NCI-H128 (cell line): Measurements from ENCODE around the gene CTDSP2.

ENCODE experiments used
- DNase-seq: peaks from one replicate; lab custom pipeline; 2025; ENCODE audit not compliant: unreplicated experiment; lab: John Stamatoyannopoulos, UW

Gene CTDSP2

DNA sequence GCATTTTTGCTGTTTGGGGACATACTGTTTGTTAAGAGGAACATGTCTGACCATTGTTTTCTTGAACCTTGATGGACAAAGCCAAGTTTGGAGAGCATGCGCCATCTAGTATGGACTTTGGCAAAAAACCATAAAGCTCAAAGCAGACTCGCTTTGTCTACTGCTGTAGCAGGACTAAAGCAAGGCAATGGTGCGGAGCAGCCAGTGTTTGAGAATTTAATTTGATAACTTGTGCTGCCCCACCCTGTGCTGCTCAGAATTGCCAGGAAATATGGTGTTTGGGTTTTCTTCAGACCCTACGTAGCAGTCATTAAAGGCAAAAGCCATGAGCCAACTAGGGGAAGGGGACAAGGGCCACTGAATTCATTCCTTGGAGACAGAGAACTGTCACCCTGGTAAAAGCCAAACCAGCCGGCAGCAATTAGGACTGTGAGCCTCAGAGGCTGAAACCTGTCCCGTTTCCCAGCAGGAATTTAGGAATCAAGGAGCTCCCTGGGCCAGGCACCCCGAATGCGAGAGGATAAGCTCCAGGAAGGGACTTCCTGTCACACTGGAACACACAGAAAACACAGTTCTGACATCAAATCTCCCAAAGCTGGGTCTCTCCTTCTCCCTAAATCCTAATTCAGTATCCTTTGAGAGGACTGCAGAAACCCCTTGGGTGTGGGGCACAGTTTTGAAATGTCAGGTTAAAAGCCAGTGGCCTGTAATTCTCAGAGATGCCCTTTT lies 29.1 kb downstream of the CTDSP2 start:
- no peak for DNase-seq

DNA sequence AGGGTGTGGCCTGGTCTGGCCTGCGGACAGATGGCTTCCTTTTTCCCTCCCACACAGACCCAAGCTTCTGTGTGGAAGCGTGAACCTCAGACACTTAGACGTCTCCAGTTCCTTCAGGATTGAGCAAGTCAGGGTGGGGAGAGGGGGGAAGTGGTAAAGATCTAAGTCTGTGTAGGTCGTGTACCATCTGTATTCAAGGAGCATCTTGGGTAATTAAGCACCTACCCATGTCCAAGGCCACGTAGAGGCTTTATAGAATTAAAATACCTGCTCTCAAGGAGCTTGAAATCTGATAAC lies 29.7 kb downstream of the CTDSP2 start:
- DNase-seq = no peak

DNA sequence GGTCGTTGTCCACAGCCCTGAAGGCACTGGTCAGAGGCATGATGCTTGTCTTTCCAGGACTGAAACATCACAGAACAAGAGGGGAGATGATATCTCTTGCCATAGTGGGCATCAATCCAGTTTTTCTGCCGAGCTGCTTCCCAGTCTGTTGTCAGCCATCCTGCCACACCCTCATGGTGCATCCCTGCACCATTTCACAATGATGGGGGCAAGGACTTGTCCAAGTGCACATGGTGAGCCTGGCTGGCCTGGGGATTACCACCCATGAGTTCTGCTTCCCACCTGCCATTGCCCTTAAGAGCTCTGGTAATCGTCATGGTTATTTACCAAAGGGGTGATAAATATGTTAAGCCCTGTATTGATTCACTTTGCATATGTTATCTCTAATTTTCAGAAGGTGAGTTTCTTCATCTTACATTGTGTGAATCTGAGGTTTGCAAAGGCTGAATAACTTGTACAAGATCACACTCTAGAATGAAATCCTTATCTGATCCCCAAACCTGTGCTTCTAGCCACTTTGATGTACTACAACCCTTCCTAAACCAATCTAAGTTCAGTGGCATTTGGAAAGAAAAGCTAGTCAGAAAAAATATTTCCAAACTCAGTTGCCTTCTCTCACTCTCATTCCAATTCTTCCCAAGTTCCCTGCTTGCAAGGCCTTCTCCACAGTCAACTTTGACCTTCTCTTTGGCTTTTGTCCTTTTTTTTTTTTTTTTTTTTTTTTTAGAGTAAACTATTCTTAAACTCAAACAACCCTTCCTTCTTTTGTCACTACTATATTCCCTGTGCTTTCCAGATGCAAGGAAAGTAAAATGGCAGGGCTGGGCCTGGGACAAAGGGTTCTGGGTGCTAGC lies 30.3 kb downstream of the CTDSP2 start:
- DNase-seq = no peak

DNA sequence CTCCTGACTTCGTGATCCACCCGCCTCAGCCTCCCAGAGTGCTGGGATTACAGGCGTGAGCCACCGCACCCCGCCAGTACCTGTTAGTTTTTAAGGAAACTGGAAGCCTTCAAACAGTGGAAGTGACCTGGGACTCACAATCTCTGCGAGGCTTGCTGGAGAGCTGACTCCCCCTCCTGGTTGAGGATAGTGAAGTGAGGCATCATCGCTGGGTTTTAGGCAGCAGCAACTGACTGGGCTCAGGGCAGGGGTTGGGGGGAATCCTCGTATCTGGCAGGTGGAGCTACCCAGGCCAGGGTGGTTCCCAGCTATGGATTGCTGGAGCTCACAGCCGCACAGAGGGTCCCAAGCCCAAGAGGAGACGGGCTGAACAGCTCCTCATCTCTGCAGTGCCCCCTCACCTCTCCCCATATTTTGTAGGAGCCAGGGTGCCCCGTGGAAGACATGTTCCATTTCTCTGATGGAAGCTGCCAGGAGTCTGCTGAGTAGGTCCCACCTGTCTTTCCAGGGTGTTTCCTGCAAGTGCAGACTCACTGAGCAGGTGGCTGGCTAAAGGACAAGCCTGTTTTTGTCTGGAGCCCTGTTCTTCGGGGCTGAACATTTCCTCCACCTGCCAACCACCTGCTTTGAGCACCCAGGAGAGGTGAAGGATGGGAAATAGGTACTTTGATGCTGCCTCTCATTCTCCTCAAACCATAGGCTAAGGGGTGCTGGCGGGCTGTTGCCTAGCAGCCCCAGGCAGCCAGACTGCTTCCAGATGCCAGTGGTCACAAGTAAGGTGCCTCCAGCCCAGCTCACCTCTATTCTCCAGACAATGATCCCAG lies 31.1 kb downstream of the CTDSP2 start:
- DNase-seq = no peak

DNA sequence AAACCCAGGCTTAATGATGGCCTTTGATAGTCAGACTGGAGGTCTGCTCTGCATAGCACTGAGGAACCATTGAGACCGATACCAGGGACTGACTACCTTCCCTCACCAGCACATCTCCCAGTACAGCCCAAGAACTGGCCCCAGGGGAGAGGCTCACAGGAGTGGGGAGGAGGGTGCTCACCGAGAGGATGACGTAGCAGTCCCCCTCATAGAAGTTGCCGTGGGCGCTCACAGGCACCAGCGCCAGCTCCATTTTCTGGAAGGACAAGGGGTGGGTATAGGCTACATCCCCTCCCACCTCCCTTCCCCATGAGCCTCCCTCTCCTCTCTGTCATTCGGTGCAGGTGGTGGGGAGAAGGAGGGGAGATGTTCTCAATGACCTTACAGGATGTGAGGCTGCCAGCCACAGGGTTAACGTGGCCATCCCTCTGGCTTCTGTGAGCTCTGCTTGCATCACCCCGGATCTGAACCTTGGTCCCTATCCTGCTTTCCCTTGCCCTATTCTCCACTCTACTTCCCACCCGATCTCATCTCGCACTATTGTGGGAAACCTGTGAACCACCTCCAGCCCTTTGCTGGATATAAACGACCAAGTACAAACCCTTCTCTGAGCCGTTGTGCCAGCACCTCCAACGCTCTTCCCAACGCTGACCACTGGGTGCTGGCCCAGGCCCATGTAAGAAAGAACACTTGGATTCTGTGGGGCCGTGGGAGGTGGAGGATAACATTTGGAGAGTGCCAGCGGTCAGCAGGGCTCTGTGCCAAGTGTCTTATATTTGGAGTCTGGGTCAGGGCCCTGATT lies 32.4 kb downstream of the CTDSP2 start:
- DNase-seq = no peak

DNA sequence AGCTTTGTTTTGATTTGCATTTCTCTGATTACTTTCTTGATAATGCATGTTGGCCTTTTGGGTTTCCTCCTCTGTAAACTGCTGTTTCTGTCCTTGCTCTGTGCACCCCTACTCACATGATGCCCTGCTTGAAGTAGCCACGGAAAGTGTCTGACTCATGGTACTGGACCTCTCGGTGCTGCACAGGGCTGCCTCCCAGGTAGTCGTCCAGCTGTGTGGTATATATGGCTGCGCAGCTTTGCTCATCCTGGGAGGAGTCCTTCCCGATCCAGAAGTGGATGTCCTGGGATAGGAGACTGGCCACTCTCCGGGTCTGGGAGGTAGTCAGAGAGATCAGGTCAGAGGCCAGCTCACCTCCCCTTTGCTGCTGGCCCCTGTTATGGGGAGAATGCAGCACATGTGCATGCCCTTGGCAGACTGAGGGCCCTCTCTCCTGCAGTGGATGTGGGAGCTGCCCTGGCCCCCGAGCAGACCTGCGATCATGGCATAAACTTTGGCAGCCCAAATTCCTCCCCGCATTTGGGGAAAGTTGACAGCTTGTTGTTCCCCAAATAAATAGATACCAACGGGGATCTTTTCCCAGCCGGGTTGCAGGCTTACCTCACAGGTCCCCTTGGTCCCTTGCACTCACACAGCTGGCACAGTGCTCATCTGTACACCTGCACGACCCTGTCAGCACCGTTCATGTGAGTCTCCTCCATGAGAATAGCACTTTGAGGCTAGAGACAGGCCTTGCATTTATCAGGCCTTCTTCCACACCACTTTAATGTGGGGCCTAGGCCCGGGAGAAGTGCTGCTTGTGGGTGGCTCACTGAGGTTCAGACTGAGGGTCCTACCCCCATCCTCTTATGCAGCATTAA lies 33.2 kb downstream of the CTDSP2 start:
- no peak for DNase-seq

DNA sequence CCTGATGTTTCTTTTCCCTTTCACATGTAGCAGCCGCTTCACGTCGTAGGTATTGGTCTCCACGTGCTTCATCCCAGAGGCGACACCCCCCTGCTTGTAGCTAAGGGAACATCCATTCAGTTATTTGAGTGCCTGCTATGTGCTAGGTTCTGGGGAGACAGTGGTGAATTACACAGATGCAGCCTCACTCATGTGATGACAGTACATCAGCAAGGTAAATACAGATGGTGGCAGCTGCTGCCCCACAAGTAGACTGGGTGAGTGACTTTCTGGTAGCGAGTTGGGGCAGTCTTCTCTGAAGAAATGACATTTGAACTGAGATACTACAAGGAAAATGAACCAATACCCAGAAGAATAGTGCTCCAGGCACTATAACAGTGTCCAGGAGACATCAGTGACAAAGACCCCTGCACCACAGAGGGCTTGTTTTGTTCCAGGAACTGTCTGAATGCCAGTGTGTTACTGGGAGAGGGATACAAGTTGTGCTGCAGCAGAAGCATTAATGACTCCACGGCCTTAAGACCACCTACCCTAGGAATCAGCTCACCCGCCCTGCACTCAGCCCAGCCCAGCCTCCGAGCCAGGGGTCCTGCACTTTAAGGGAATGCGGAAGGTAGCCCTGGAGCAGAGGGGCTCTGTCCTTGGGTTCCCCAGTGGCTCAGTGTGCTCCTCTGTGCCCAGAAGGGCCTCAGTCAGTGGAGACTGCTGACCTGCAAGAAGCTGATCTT lies 35.3 kb downstream of the CTDSP2 start:
- DNase-seq = no peak

DNA sequence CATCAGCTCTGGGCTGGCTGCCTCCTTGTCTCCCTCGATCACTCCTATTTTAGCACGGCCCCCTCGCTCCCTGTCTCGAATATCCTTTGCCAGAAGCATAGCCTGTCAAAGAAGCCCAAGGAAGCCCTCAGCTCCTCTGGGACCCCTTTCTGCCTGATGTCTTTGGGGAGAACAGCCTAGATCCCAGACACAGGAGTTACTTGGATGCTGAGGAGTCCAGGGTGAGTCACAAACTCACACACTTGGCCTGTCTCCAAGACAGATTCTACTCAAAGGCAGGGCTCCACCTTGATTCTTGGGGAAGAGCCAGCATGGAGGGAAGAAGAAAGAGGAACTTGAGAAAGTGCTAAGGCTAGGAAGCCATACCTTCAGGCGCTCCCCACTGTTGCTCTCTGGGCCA lies 36.1 kb downstream of the CTDSP2 start:
- DNase-seq = no peak

DNA sequence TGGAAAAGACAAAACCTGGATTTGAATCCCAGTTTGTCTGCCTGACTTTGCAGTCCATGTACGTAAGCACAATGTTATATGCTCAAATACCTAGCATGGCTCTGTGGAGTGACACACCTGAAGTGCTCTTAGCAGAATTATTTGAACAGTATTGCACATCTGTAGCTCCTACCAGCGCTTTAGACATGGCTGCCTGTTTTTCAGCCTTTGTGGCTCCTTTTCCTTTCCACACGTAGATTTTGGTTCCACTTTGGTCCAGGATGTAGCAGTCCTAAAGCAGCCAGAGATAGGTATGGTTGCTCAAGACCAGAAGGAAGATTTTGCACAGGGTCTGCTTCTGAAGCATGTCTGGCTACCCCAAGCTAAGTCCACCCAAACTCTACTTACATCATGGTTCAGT lies 37.1 kb downstream of the CTDSP2 start:
- no peak for DNase-seq

DNA sequence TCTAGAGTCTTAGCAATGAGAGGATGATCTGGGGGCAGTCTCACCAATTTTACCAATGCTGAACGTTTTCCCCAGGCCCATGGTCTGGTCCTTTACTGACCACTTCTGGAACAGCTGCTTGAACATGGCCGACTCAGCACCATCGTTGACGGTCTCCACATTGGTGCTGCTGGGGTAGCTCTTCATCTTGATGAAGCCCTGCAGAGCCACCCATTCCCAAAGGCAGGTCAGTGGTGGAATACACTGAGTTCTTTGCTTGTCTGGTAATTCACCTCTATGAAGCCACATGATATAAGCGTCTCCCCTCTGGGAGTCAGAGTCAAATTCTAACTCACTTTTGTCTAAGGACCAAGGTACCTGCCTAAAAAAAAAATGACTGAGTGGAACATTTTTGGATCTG lies 38.2 kb downstream of the CTDSP2 start:
- DNase-seq = no peak

DNA sequence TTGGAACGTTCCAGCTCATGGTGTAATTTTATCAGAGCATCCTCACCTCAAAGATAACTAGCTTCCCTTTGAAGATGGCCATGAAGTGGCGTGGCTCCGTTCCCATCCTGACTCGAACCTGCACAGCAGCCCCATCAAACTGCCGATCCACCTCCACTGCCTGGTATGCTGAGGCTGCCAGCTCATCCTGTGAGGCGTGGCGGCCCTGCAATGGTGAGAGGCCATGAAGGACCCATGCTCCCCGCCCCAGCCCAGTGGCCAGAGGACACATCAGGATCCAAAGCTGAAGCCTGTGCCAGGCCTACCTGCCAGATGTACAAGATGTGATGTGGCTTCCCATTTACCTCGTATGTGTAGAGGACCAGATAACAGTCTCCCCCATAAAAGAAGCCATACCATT lies 39.2 kb downstream of the CTDSP2 start:
- DNase-seq = no peak

DNA sequence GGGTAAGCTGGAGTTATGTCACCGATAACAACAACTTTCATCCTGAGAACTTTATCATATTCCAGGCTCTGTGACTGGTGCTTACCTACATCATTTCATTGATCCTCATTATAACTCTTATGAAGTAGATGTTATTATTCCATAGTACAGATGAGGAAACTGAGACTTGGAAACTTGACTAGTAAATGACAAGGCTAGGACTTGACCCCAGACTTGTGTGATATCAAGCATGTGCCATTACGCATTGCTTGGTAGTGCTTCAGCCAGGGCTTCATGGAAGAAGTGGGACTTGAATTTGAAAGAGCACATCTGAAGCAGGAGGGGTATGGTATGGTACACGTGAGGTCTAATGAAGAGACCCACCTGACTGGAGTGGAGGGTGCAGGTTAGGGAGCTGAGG lies 39.9 kb downstream of the CTDSP2 start:
- no peak for DNase-seq

DNA sequence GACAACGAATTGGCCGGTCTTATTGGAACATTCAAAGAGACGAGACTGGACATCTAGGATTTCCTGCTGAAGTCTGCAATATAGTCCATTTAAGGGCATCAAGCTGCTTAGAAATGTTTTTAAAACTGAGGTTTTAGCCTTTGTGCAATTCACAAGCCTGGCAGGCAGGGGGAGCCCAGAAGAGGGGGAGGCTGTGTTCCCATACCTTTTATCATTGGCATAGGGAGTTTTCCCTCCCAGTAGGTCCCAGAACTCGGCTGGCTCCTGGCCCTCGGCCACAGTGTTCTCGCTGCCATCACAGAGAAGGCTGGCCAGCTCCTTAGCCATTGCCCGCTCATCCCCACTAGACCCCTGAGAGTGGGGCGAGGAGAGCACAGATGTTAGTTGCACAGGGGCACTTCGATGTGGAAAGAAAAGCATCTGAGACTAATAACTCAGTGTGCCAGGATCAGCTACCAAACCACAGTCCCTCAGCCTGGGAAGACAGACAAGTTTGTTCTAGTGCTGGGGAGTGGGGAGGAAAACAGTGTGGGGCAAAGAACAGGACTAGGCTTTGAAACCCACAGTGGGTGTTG lies 43.1 kb downstream of the CTDSP2 start:
- DNase-seq = no peak

DNA sequence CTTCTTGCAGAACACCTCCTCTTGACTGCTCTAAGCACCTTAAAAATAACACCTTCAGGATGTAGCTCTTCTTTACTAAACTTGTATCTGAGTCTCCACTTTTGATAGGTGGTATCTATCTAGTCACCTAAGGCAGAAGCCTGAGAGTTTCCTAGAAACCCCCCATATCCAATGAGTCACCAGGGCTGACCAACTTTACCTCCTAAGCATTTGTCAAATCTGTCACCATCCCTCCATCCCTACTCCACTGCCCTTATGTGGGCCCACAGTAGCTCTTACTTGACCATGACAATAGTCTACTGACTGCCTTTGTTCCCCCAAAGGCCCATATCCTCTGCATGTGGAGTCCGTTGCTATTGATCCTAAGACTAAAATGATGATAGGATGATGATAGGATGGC lies 43.9 kb downstream of the CTDSP2 start:
- no peak for DNase-seq

DNA sequence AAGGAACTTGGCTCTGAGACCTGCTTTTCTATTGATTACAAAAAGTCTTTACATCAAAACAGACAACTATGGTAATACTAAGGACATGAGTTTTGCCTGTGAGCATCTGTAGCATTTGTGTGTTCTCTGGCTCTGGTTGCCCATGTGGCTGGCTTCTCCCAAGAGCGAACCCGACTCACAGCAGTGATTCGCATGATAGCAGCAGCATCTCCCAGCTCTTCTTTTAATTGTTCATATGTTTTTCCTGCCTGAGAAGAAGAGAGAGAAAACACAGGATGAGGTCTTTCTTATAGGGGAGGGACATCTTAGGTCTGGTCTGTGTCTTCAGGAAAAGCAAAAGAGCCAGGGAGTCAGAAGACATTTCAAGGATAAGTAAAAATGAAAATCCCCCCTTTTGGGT lies 45.6 kb downstream of the CTDSP2 start:
- DNase-seq = no peak

DNA sequence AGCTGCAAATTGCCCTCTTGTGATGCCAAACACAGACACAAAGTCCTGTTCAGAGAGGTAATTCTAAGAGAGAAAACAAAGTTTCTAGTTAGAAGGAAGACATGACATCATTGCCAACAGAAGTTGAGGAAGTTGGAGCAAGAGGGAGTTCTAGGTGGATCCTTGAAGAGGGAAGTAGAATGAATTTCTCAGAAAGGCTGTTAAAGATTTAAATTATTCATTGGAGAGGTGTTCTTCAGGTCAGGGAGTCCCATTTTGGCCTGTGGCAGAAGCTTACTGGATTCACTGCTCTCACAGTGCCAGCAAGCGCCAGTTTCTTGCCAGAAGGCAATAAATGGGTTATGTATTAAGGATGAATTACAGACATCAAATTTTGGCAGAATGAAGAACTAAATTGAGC lies 48.6 kb downstream of the CTDSP2 start:
- no peak for DNase-seq

DNA sequence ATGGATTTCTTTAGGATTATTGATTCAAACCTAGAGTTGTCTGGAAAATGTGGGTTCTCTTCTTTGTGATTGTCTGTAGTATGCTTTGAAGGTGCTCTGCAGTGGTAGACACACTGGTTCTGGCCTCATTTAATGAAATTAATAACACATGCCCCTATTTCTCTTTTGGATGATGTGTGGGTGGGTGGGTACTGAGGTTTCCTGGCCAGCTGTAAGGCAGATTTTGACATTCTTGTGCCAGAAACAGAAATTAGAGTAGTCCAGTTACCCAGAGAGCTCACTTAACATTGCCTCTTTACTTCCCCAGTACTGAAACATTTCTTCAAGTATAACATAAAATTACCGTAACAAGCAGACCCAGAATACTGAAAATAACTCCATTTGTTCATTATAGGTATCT lies 49.5 kb downstream of the CTDSP2 start:
- no peak for DNase-seq

DNA sequence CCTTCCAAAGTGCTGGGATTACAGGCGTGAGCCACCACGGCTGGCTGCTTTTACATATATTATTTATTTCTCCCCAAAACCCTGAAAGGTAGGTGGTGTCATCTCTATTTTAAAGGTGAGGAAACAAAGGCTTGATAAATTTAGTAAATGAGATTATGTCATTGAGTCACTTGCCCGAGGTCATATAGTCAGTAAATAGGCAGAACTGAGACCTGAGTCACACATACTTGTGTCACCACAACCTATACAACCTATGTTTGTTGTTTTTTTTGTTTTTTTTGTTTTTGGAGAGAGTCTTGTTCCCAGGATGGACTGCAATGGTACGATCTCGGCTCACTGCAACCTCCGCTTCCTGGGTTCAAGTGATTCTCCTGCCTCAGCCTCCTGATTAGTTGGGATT lies 51.2 kb downstream of the CTDSP2 start:
- DNase-seq = no peak

DNA sequence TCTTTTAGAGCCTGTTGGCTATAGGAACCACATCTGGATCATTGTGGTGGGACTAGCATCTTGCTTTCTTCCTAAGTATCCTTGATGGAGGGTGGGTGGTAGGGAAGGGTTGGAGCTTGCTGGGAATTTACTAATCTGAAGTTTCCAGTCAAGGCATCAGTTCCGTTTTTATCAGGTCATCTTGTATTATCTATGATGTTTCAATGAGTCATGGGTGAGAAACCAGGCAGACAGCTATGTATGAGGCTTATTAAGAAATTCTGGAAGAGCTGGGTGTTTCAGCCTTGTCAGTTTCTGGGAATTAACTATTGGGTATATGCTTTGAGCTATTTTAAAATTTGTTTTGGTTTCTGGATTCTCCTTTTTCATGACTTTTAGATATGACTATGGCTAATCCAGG lies 52.6 kb downstream of the CTDSP2 start:
- DNase-seq = no peak
